Measurements from ENCODE around the gene DPF3. TPM values are rescaled to one million over a fixed set of nuclear protein-coding genes. Genes with fewer than 3 reads are reported as not detected.

DPF3 gene
- total and polyA plus RNA-seq, 12 donors: 0.91 to 6.0 (median 2.9) TPM

- Histone ChIP-seq H3K4me3 (no peak overlapping the region), H3K9me3 (replicated peaks in 1 of 3) (no peaks in the 10 kb centered on the region), H3K27ac (peak overlapping the region in 2 of 5 donors; percentile 63 to 88), H3K36me3 (replicated peaks in 1 of 2) (no peaks in the 10 kb centered on the region), H3K27me3 (no peaks in the 10 kb centered on the region), H3K4me1 (replicated peaks in 1 of 2) (peaks cover 28% of the 10 kb centered on the region in 2 donors)
- intact Hi-C loops (cut with DNase I): no loop called here
- 66 to 89% (median 73%) methylated on average over 7 to 10 of the region's 10 CpGs for WGBS, 4 donors
- no peak for DNase-seq
- no peak for TF ChIP-seq CTCF (IDR thresholded peaks at IDR 0.05)
- no peak for TF ChIP-seq POLR2A (IDR thresholded peaks at IDR 0.05)
Observed at GRCh38 chr14:72790887-72791566, 102.9 kb downstream of the DPF3 start.

GRCh38 chr14:72788972-72789728 lies 104.8 kb downstream of the DPF3 start:
- Histone ChIP-seq H3K27ac (no peak overlapping the region), H3K4me1 (replicated peaks in 1 of 2) (peaks cover 28% of the 10 kb centered on the region in 2 donors), H3K9me3 (replicated peaks in 1 of 3) (no peaks in the 10 kb centered on the region), H3K4me3 (no peak overlapping the region), H3K36me3 (replicated peaks in 1 of 2) (no peaks in the 10 kb centered on the region), H3K27me3 (no peaks in the 10 kb centered on the region)
- TF ChIP-seq POLR2A (IDR thresholded peaks at IDR 0.05): no peak
- TF ChIP-seq CTCF (IDR thresholded peaks at IDR 0.05): no peak
- DNase-seq: peak in 1 of 7 donors; percentile 73
- intact Hi-C loops (cut with DNase I): no loop called here
- WGBS, 4 donors: 91 to 96% (median 91%) methylated on average over 12 to 13 of the region's 13 CpGs

- TF ChIP-seq CTCF (IDR thresholded peaks at IDR 0.05): no peak
- TF ChIP-seq POLR2A (IDR thresholded peaks at IDR 0.05): no peak
- no peak for DNase-seq
- peaks cover 21 to 26% of the 10 kb centered on the region in 2 donors for H3K4me1 ChIP-seq (replicated peaks in 1 of 2)
- no peaks in the 10 kb centered on the region for H3K36me3 ChIP-seq (replicated peaks in 1 of 2)
- H3K27ac ChIP-seq: no peak overlapping the region
- intact Hi-C loops (cut with DNase I): no loop called here
- no peaks in the 10 kb centered on the region for H3K9me3 ChIP-seq (replicated peaks in 1 of 3)
- 64 to 75% (median 73%) methylated on average over 6 of the region's 6 CpGs for WGBS, 4 donors
- no peak overlapping the region for H3K4me3 ChIP-seq
- H3K27me3 ChIP-seq: no peaks in the 10 kb centered on the region
Observed at GRCh38 chr14:72788255-72788654, 105.6 kb downstream of the DPF3 start.

- 85 to 92% (median 90%) methylated on average over 5 to 6 of the region's 6 CpGs for WGBS, 4 donors
- peaks cover 17 to 22% of the 10 kb centered on the region in 2 donors for H3K4me1 ChIP-seq (replicated peaks in 1 of 2)
- no peaks in the 10 kb centered on the region for H3K36me3 ChIP-seq (replicated peaks in 1 of 2)
- H3K27ac ChIP-seq: no peak overlapping the region
- intact Hi-C loops (cut with DNase I): no loop called here
- no peaks in the 10 kb centered on the region for H3K9me3 ChIP-seq (replicated peaks in 1 of 3)
- no peak for DNase-seq
- H3K27me3 ChIP-seq: no peaks in the 10 kb centered on the region
- H3K4me3 ChIP-seq: no peak overlapping the region
- TF ChIP-seq POLR2A (IDR thresholded peaks at IDR 0.05) (no peak), CTCF (IDR thresholded peaks at IDR 0.05) (no peak)
Observed at GRCh38 chr14:72787841-72788240, 106.1 kb downstream of the DPF3 start.

Data from adrenal gland (tissue), 12 donors.